ENCODE results near the gene HOXD4.

DNA sequence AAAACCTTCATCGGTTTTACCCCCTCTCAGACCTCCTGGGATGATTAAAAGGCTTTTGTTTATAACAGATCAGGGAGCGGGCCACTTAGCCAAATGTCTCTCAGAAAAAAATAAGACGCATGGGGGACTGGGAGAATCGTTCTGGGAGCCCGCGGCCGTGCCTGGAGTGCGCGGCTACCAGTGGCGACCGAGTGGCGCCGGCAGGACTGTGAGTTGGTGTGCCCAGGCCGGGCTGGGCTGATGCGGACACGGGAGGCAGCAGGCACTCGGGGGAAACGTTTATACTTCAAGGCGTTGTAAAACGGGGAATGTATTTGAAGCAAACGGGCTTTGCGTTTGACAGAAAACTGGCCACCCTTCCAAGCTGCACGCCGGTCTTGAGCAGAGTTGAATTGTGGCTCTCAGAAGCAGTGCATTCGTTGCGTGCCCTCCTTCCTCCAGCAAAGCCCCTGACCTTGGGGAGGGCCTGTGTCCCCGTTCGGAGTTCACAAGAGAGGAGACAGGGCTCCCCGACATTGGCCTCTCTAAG lies 39.4 kb upstream of the HOXD4 start:
- no peak for TF ChIP-seq POLR2A (IDR thresholded peaks at IDR 0.05)
- TF ChIP-seq, protein P1, sequence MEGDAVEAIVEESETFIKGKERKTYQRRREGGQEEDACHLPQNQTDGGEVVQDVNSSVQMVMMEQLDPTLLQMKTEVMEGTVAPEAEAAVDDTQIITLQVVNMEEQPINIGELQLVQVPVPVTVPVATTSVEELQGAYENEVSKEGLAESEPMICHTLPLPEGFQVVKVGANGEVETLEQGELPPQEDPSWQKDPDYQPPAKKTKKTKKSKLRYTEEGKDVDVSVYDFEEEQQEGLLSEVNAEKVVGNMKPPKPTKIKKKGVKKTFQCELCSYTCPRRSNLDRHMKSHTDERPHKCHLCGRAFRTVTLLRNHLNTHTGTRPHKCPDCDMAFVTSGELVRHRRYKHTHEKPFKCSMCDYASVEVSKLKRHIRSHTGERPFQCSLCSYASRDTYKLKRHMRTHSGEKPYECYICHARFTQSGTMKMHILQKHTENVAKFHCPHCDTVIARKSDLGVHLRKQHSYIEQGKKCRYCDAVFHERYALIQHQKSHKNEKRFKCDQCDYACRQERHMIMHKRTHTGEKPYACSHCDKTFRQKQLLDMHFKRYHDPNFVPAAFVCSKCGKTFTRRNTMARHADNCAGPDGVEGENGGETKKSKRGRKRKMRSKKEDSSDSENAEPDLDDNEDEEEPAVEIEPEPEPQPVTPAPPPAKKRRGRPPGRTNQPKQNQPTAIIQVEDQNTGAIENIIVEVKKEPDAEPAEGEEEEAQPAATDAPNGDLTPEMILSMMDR (IDR thresholded peaks at IDR 0.05) = no peak

Data from thyroid gland (tissue), 4 donors.